CD4-positive, CD25-positive, alpha-beta regulatory T cell (primary cell): ENCODE measurements around the gene NDUFS7. TPM values are rescaled to one million over a fixed set of nuclear protein-coding genes. Genes with fewer than 3 reads are reported as not detected.
A peak's percentile ranks its signal among the peaks of the same experiment; 100 is the strongest.

Source experiments
- ATAC-seq, 2 donors: fragments of 150-1000 bp; cut with Tn5 transposase; one replicate each; pipeline ENCODE4 v1.10.0; 2021; ENCODE audit warnings: low read depth in 2 of 2, moderate number of reproducible peaks in 2 of 2, moderate library complexity in 1 of 2
- DNase-seq, 3 donors: peaks; one replicate each; pipeline versions ENCODE4 v3.0.0 to v3.0.0-alpha.2; 2012 to 2022; ENCODE audit warnings: mixed read lengths in 1 of 3
- H3K27ac ChIP-seq: one replicate; pipeline ENCODE4 v1.7.0; 2013; ENCODE audit warnings: mild to moderate bottlenecking, low read length; ENCODE audit not compliant: insufficient read depth, poor library complexity, severe bottlenecking
- H3K27me3 ChIP-seq: one replicate; pipeline ENCODE4 v1.7.0; 2013; ENCODE audit warnings: low read length; ENCODE audit not compliant: control insufficient read depth, insufficient read depth
- H3K36me3 ChIP-seq: one replicate; pipeline ENCODE4 v1.7.0; 2013; ENCODE audit warnings: mild to moderate bottlenecking, low read length, moderate library complexity; ENCODE audit not compliant: control insufficient read depth, insufficient read depth
- H3K4me1 ChIP-seq: 2 replicates; pipeline ENCODE4 v1.7.0; 2013; ENCODE audit warnings: mild to moderate bottlenecking, low read length; ENCODE audit not compliant: insufficient read depth, control insufficient read depth, poor library complexity, severe bottlenecking
- H3K4me3 ChIP-seq: one replicate; pipeline ENCODE4 v1.7.0; 2013; ENCODE audit warnings: low read depth, mild to moderate bottlenecking, low read length, moderate library complexity
- H3K9me3 ChIP-seq, 2 experiments: 1 replicate in 1 of 2; 2 replicates in 1 of 2; pipeline ENCODE4 v1.7.0; 2013; ENCODE audit warnings: low read length in 2 of 2, mild to moderate bottlenecking in 1 of 2, moderate library complexity in 1 of 2; ENCODE audit not compliant: control insufficient read depth in 2 of 2
- H3K27ac Mint-ChIP-seq, 3 donors: one replicate each; pipeline ENCODE4 v1.8.0; 2020 to 2022; ENCODE audit warnings: mild to moderate bottlenecking in 3 of 3, mixed read lengths in 3 of 3, moderate library complexity in 2 of 3
- H3K27me3 Mint-ChIP-seq: one replicate; pipeline ENCODE4 v1.8.0; 2022; ENCODE audit warnings: mild to moderate bottlenecking, mixed read lengths
- H3K36me3 Mint-ChIP-seq: one replicate; pipeline ENCODE4 v1.8.0; 2020; ENCODE audit warnings: mixed read lengths
- H3K4me1 Mint-ChIP-seq, 4 donors: one replicate each; pipeline ENCODE4 v1.8.0; 2020 to 2022; ENCODE audit warnings: mixed read lengths in 4 of 4, mild to moderate bottlenecking in 1 of 4
- H3K4me3 Mint-ChIP-seq, 4 donors: one replicate each; pipeline ENCODE4 v1.8.0; 2020 to 2022; ENCODE audit warnings: mild to moderate bottlenecking in 4 of 4, mixed read lengths in 4 of 4, moderate library complexity in 3 of 4
- H3K9me3 Mint-ChIP-seq, 7 donors: one replicate each; pipeline ENCODE4 v1.8.0; 2020 to 2022; ENCODE audit warnings: mixed read lengths in 7 of 7, mild to moderate bottlenecking in 3 of 7, moderate library complexity in 2 of 7
- polyA plus RNA-seq, 4 donors: library from polyadenylated mRNA; unstranded; fragments of 300-500 nt; fragmentation: Illumina TruSeq; gene quantifications; one replicate each; pipeline ENCODE4 v1.2.3, GENCODE V29; 2021
- total RNA-seq: library from RNA; stranded (reverse); gene quantifications from one replicate; pipeline ENCODE4 v1.2.3, GENCODE V29; 2022

Gene NDUFS7
- total and polyA plus RNA-seq, 5 donors from 2014 or later: 58.3 to 227 (median 207) TPM

DNA sequence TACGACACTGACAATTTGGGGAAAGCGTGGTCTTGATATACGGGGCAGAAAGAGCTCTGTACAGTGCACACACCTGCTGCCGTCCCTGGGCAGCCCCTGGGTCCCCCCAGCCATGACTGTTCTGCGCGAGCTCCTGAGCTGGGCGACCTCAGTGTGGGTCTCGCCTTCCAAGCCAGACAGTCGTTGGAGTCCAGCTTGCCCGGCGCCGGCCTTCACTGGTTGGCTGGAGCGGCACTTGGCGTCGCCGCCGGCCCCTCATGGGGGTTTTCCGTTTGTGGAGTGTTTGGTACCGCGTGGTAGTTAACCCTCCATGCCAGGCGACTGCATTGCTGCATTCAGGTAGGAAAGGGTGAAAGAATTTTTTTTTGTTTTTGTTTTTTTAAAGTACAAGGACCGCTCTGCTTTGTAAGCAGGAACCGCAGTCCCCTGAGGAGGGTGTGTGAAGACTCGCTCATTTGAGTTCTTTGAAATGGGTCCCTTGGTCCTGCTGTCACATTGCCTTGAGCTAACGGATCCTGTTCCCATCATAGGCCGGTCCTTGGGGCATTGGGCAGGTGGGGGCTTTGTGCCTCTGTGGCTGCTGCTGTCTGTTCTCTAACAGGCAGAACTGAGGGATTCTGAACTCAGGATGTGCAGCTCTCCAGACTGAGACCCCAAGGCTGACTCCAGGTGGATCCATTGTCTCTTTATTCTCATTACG lies 43.7 kb downstream of the NDUFS7 start:
- H3K36me3 ChIP-seq: peaks cover 82% of the 10 kb centered on the region
- Mint-ChIP-seq H3K4me1 (peaks cover 0 to 6% (median 0%) of the 10 kb centered on the region in 4 donors), H3K27me3 (no peaks in the 10 kb centered on the region), H3K27ac (no peak overlapping the region), H3K9me3 (no peaks in the 10 kb centered on the region), H3K4me3 (no peak overlapping the region), H3K36me3 (peaks cover 12% of the 10 kb centered on the region)
- H3K27ac ChIP-seq: no peak overlapping the region
- no peak overlapping the region for H3K4me3 ChIP-seq
- DNase-seq (no peak), ATAC-seq (no peak)
- H3K9me3 ChIP-seq: no peaks in the 10 kb centered on the region
- H3K27me3 ChIP-seq: no peaks in the 10 kb centered on the region
- H3K4me1 ChIP-seq: no peaks in the 10 kb centered on the region

DNA sequence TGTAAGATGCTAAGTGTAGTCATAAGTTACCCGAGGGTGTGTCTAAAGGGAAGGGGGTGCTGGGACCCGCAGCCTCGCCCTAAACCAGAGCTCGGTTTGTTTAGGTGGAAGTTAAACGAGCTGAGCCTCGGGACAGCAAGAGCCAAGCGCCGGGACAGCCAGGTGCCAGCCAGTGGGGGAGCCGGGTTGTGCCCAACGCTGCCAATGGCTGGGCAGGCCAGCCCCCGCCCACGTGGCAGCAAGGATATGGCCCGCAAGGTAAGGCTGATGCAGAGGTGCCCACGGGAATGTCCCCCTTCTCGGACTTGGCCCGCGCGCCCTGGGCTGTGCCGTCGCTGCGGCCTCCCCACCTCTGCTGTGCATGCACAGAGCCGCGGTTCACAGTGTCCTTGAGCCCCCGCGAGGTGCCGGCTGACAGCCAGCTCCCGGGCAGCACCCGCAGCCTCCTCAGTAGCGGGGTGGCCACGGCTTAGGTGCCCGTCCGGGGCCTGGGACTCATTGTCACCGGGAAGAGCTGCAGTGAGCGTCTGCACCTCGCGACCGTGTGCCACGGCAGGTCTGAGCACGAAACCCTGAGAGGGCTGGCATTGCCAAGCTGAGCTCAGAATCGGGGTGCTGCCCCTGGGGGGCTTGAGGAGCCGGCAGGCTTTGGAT lies 45.2 kb downstream of the NDUFS7 start:
- peaks cover 0 to 3% (median 0%) of the 10 kb centered on the region in 4 donors for H3K4me1 Mint-ChIP-seq
- no peak overlapping the region for H3K4me3 Mint-ChIP-seq
- H3K27ac ChIP-seq: no peak overlapping the region
- no peaks in the 10 kb centered on the region for H3K4me1 ChIP-seq
- H3K9me3 ChIP-seq: no peaks in the 10 kb centered on the region
- no peaks in the 10 kb centered on the region for H3K9me3 Mint-ChIP-seq
- no peak overlapping the region for H3K4me3 ChIP-seq
- no peak for ATAC-seq
- H3K27ac Mint-ChIP-seq: peak overlapping the region in 1 of 3 donors; percentile 69
- H3K27me3 ChIP-seq: no peaks in the 10 kb centered on the region
- H3K36me3 Mint-ChIP-seq: peaks cover 7% of the 10 kb centered on the region
- peaks cover 80% of the 10 kb centered on the region for H3K36me3 ChIP-seq
- DNase-seq: no peak
- no peaks in the 10 kb centered on the region for H3K27me3 Mint-ChIP-seq

DNA sequence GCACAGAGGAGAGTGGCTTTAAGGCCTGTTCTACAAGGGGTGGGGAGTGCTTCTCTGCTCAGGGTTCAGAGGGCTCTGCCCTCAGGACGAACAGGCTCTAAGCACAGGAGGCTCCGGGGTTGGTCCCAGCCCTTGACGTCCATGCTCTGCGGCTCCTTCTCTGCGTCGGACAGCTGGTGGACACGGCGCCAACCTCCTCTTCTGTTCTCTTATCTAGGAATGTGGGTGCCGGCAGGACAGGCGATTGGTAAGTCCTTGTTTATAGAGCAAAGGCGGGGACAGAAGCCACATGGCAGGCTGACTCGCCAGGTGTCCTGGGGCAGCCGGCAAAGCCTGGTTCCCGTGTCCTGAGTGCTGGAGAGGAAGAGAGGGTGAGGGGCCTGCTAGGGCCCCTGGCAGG lies 46.0 kb downstream of the NDUFS7 start:
- Histone ChIP-seq H3K9me3 (no peaks in the 10 kb centered on the region), H3K4me3 (no peak overlapping the region), H3K4me1 (no peaks in the 10 kb centered on the region), H3K36me3 (peaks cover 82% of the 10 kb centered on the region), H3K27me3 (no peaks in the 10 kb centered on the region), H3K27ac (no peak overlapping the region)
- no peaks in the 10 kb centered on the region for H3K9me3 Mint-ChIP-seq
- H3K27me3 Mint-ChIP-seq: no peaks in the 10 kb centered on the region
- ATAC-seq: no peak
- H3K36me3 Mint-ChIP-seq: peaks cover 7% of the 10 kb centered on the region
- no peak overlapping the region for H3K27ac Mint-ChIP-seq
- peaks cover 0 to 3% (median 0%) of the 10 kb centered on the region in 4 donors for H3K4me1 Mint-ChIP-seq
- H3K4me3 Mint-ChIP-seq: no peak overlapping the region
- DNase-seq: no peak

DNA sequence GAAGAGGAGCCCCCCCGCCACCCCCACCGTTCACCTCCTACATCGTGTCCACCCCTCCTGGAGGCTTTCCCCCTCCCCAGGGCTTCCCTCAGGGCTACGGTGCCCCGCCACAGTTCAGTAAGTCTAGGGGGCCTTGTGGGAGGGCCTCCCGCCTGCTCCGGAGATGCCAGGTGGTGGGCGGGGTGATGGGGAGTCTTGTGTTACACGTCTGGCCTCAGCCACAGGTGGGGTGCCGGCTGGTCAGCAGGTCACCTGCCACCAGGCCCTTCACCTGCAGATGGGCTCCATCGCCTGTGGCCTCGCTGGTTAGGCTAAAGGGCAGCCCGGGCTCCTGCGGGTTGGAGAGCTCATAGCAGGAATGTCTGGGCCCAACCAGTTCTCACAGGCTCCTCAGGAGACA lies 46.5 kb downstream of the NDUFS7 start:
- Mint-ChIP-seq H3K4me1 (peaks cover 0 to 3% (median 0%) of the 10 kb centered on the region in 4 donors), H3K27ac (no peak overlapping the region), H3K4me3 (no peak overlapping the region), H3K36me3 (peaks cover 4% of the 10 kb centered on the region), H3K9me3 (no peaks in the 10 kb centered on the region), H3K27me3 (no peaks in the 10 kb centered on the region)
- Histone ChIP-seq H3K36me3 (peaks cover 80% of the 10 kb centered on the region), H3K9me3 (no peaks in the 10 kb centered on the region), H3K4me3 (no peak overlapping the region), H3K27me3 (no peaks in the 10 kb centered on the region), H3K4me1 (no peaks in the 10 kb centered on the region), H3K27ac (no peak overlapping the region)
- ATAC-seq (no peak), DNase-seq (no peak)

DNA sequence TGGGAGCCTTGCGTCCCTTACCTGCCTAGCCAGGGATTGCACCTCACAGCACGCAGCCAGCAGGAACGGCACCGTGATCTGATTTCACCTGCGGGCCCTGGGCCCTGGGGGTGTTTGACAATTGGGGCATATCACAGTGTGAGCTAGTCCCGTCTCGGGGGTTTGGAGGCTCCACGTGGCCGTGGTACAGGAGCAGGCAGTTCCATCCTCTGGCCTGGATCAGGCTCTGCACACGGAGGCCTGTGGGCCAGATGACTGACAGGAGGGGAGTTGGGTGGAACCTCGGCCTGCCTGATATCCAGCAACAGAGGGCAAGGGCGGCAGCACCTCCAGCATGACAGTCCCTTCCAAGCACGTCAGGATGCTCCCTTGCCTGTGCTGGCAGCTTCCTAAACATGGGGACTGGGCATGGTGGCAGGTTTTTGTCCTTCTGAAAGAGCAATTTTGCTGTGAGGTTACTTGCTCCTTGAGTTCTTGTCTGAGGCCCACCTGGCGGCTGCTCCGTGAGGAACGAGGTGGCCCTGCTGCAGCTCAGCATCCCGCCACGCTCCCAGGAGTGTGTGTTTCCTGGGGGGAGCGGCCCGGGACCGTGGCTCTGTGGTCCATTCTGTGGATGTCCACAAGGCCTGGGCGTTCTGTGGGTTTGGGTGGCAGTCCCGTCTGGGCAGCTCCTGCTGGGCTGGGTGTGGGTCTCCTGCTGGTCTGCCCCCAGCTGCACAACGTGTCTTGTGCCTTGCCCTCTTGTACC lies 48.2 kb downstream of the NDUFS7 start:
- Histone ChIP-seq H3K36me3 (peaks cover 69% of the 10 kb centered on the region), H3K27ac (no peak overlapping the region), H3K4me1 (no peaks in the 10 kb centered on the region), H3K4me3 (no peak overlapping the region), H3K9me3 (no peaks in the 10 kb centered on the region), H3K27me3 (no peaks in the 10 kb centered on the region)
- DNase-seq (no peak), ATAC-seq (no peak)
- no peaks in the 10 kb centered on the region for H3K9me3 Mint-ChIP-seq
- H3K27me3 Mint-ChIP-seq: no peaks in the 10 kb centered on the region
- H3K36me3 Mint-ChIP-seq: peaks cover 7% of the 10 kb centered on the region
- peaks cover 0 to 3% (median 0%) of the 10 kb centered on the region in 4 donors for H3K4me1 Mint-ChIP-seq
- no peak overlapping the region for H3K27ac Mint-ChIP-seq
- no peak overlapping the region for H3K4me3 Mint-ChIP-seq

DNA sequence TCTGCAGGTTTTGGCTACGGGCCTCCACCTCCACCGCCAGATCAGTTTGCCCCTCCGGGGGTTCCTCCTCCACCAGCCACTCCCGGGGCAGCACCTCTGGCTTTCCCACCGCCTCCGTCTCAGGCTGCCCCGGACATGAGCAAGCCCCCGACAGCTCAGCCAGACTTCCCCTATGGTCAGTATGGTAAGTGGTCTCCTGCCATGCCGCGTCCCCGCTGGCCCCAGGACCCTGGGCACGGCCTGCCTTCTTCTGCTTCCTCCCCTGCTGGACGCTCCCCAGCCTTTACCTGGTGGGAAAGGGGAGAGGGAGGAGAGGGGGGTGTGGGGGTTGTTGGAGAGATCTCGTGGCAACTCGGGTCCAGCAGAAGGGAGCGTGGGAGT lies 48.8 kb downstream of the NDUFS7 start:
- H3K4me3 ChIP-seq: no peak overlapping the region
- H3K27ac Mint-ChIP-seq: no peak overlapping the region
- ATAC-seq: no peak
- H3K36me3 ChIP-seq: peaks cover 63% of the 10 kb centered on the region
- no peak overlapping the region for H3K4me3 Mint-ChIP-seq
- no peaks in the 10 kb centered on the region for H3K9me3 Mint-ChIP-seq
- peaks cover 0 to 3% (median under 1%) of the 10 kb centered on the region in 4 donors for H3K4me1 Mint-ChIP-seq
- H3K27me3 Mint-ChIP-seq: no peaks in the 10 kb centered on the region
- no peak overlapping the region for H3K27ac ChIP-seq
- no peaks in the 10 kb centered on the region for H3K4me1 ChIP-seq
- no peak for DNase-seq
- peaks cover 7% of the 10 kb centered on the region for H3K36me3 Mint-ChIP-seq
- no peaks in the 10 kb centered on the region for H3K27me3 ChIP-seq
- H3K9me3 ChIP-seq: no peaks in the 10 kb centered on the region

GRCh38 chr19:1433119-1434039 lies 49.7 kb downstream of the NDUFS7 start:
- Histone ChIP-seq H3K4me3 (no peak overlapping the region), H3K27me3 (no peaks in the 10 kb centered on the region), H3K4me1 (peaks cover 4% of the 10 kb centered on the region), H3K9me3 (no peaks in the 10 kb centered on the region), H3K36me3 (peaks cover 54% of the 10 kb centered on the region), H3K27ac (no peak overlapping the region)
- Mint-ChIP-seq H3K27me3 (peaks cover 8% of the 10 kb centered on the region), H3K4me3 (no peak overlapping the region), H3K4me1 (peaks cover 0 to 10% (median 5%) of the 10 kb centered on the region in 4 donors), H3K9me3 (peaks cover 0 to 2% (median 0%) of the 10 kb centered on the region in 7 donors), H3K27ac (no peak overlapping the region), H3K36me3 (peaks cover 7% of the 10 kb centered on the region)
- DNase-seq: no peak
- ATAC-seq: no peak
